ENCODE data around the gene TRIO.

DNA sequence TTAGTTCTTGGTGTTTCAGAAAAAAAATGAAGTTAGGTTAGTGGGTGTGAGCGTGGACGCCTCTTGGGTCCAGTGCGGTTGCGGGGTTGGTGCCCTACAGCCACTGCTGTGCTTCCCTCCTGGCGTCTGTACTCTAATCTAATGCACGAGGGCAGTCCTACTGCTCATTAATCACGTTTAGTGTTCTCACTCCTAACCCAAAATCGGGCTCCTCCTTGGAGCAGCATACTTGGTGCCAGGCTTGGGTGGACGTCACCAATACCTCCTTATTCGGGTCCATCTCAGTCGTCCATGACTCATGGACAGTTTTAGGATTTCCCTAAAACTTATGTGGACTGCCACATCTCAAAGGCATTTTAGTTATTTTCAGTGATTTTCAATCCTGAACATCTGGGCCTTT, 41.6 kb downstream of the TRIO start:
- TF ChIP-seq POLR2AphosphoS5 (IDR thresholded peaks at IDR 0.05; ENCODE audit: low read depth, low read length) = no peak
- TF ChIP-seq, protein P1, sequence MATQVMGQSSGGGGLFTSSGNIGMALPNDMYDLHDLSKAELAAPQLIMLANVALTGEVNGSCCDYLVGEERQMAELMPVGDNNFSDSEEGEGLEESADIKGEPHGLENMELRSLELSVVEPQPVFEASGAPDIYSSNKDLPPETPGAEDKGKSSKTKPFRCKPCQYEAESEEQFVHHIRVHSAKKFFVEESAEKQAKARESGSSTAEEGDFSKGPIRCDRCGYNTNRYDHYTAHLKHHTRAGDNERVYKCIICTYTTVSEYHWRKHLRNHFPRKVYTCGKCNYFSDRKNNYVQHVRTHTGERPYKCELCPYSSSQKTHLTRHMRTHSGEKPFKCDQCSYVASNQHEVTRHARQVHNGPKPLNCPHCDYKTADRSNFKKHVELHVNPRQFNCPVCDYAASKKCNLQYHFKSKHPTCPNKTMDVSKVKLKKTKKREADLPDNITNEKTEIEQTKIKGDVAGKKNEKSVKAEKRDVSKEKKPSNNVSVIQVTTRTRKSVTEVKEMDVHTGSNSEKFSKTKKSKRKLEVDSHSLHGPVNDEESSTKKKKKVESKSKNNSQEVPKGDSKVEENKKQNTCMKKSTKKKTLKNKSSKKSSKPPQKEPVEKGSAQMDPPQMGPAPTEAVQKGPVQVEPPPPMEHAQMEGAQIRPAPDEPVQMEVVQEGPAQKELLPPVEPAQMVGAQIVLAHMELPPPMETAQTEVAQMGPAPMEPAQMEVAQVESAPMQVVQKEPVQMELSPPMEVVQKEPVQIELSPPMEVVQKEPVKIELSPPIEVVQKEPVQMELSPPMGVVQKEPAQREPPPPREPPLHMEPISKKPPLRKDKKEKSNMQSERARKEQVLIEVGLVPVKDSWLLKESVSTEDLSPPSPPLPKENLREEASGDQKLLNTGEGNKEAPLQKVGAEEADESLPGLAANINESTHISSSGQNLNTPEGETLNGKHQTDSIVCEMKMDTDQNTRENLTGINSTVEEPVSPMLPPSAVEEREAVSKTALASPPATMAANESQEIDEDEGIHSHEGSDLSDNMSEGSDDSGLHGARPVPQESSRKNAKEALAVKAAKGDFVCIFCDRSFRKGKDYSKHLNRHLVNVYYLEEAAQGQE (IDR thresholded peaks at IDR 0.05; ENCODE audit: insufficient read depth in 1 of 2, low read depth in 2 of 2, low read length in 2 of 2) = no peak
- no peak for TF ChIP-seq SIN3A (IDR thresholded peaks at IDR 0.05; ENCODE audit: borderline replicate concordance, insufficient read depth, low read length)
- TF ChIP-seq TAF1 (IDR thresholded peaks at IDR 0.05; ENCODE audit: borderline replicate concordance, insufficient read depth, low read length) = no peak

Data from PFSK-1 (cell line).